PC-3 (cell line): ENCODE results near the gene TOGARAM2. TPM values are rescaled to one million over a fixed set of nuclear protein-coding genes. Genes with fewer than 3 reads are reported as not detected.

ENCODE experiments used
- ATAC-seq: fragments of 200-7000 bp; cut with Tn5 transposase; 2 replicates; pipeline ENCODE4 v1.9.1; 2020; ENCODE audit warnings: mild to moderate bottlenecking, moderate library complexity
- BruUV-seq: library from RNA; stranded (reverse); fragments of 400-500 nt; replicated peaks from 2 replicates; lab custom pipeline; 2021; lab: Mats Ljungman, UMichigan
- CTCF ChIA-PET: fragments of 300-600 bp; sonication (Branson Sonifier 250); formaldehyde crosslinking; loops from one replicate; lab custom pipeline; 2022; ENCODE audit warnings: antibody characterized with exemption; lab: Charles Lee
- POLR2A ChIA-PET: fragments of 300-600 bp; sonication (Branson Sonifier 250); formaldehyde crosslinking; loops from one replicate; lab custom pipeline; 2022; ENCODE audit warnings: antibody characterized with exemption; ENCODE audit not compliant: unreplicated experiment; lab: Charles Lee
- DNase-seq: peaks from one replicate; pipeline ENCODE4 v3.0.0-alpha.2; 2015
- H2AFZ ChIP-seq: fragments of 300-600 bp; sonication (generic); 2 replicates; pipeline ENCODE4 v1.6.0; 2016; ENCODE audit warnings: antibody characterized with exemption, low read length
- H3F3A ChIP-seq: fragments of 300-600 bp; sonication (generic); one replicate; pipeline ENCODE4 v1.6.0; 2017; ENCODE audit warnings: antibody characterized with exemption, low read length, control low read depth, mild to moderate bottlenecking; ENCODE audit not compliant: unreplicated experiment
- H3K27ac ChIP-seq: fragments of 300-600 bp; sonication (generic); 2 replicates; pipeline ENCODE4 v1.5.1; 2016; ENCODE audit warnings: mild to moderate bottlenecking, low read length
- H3K27me3 ChIP-seq: fragments of 300-600 bp; sonication (generic); 2 replicates; pipeline ENCODE4 v1.6.1; 2016; ENCODE audit warnings: low read length, mixed read lengths
- H3K36me3 ChIP-seq: fragments of 300-600 bp; sonication (generic); 2 replicates; pipeline ENCODE4 v1.6.1; 2016; ENCODE audit warnings: low read depth, mixed run types, low read length, mixed read lengths
- H3K4me1 ChIP-seq: fragments of 300-600 bp; sonication (generic); 2 replicates; pipeline ENCODE4 v1.5.1; 2016; ENCODE audit warnings: low read length; ENCODE audit not compliant: insufficient read depth
- H3K4me2 ChIP-seq: fragments of 300-600 bp; sonication (generic); 2 replicates; pipeline ENCODE4 v1.6.0; 2016; ENCODE audit warnings: low read length
- H3K4me3 ChIP-seq: fragments of 300-600 bp; sonication (generic); 2 replicates; pipeline ENCODE4 v1.5.1; 2016; ENCODE audit warnings: mild to moderate bottlenecking, low read length, mixed read lengths
- H3K79me2 ChIP-seq: fragments of 300-600 bp; sonication (generic); 2 replicates; pipeline ENCODE4 v1.6.1; 2017; ENCODE audit warnings: low read length, mixed read lengths
- H3K9ac ChIP-seq: fragments of 300-600 bp; sonication (generic); 2 replicates; pipeline ENCODE4 v1.6.0; 2016; ENCODE audit warnings: mild to moderate bottlenecking, low read length
- H3K9me2 ChIP-seq: fragments of 300-600 bp; sonication (generic); replicated peaks from 2 replicates; pipeline ENCODE4 v1.6.1; 2016; ENCODE audit warnings: mixed run types, low read length, mixed read lengths
- H3K9me3 ChIP-seq: fragments of 300-600 bp; sonication (generic); 2 replicates; pipeline ENCODE4 v1.6.1; 2016; ENCODE audit warnings: low read length, mixed read lengths
- H4K20me1 ChIP-seq: fragments of 300-600 bp; sonication (generic); 2 replicates; pipeline ENCODE4 v1.6.1; 2016; ENCODE audit warnings: low read length, mixed read lengths
- CTCF ChIP-seq: fragments of 300-600 bp; sonication (generic); conservative IDR thresholded peaks from 2 replicates; pipeline ENCODE4 v1.5.1; 2017; ENCODE audit warnings: antibody characterized with exemption, low read depth, mild to moderate bottlenecking, low read length
- EZH2 ChIP-seq: fragments of 300-600 bp; sonication (generic); IDR thresholded peaks from one replicate; pipeline ENCODE4 v1.6.1; 2017; ENCODE audit warnings: antibody characterized with exemption, mild to moderate bottlenecking, low read length; ENCODE audit not compliant: unreplicated experiment
- EZH2phosphoT487 ChIP-seq: fragments of 300-600 bp; sonication (generic); IDR thresholded peaks from 2 replicates; pipeline ENCODE4 v1.6.1; 2018; ENCODE audit warnings: mild to moderate bottlenecking, antibody characterized with exemption, low read length, borderline replicate concordance
- intact Hi-C: fragments of 100-400 bp; cut with micrococcal nuclease; formaldehyde crosslinking; loops from 2 replicates; pipeline ENCODE4 v1.9.0; 2023
- total RNA-seq: library from RNA; depleted of rRNA; stranded (reverse); fragments of >200 nt; gene quantifications from 2 replicates; pipeline ENCODE4 v1.2.3, GENCODE V29; 2014

TOGARAM2 gene
- total RNA-seq, 1 experiment from 2014 or later: not detected

DNA sequence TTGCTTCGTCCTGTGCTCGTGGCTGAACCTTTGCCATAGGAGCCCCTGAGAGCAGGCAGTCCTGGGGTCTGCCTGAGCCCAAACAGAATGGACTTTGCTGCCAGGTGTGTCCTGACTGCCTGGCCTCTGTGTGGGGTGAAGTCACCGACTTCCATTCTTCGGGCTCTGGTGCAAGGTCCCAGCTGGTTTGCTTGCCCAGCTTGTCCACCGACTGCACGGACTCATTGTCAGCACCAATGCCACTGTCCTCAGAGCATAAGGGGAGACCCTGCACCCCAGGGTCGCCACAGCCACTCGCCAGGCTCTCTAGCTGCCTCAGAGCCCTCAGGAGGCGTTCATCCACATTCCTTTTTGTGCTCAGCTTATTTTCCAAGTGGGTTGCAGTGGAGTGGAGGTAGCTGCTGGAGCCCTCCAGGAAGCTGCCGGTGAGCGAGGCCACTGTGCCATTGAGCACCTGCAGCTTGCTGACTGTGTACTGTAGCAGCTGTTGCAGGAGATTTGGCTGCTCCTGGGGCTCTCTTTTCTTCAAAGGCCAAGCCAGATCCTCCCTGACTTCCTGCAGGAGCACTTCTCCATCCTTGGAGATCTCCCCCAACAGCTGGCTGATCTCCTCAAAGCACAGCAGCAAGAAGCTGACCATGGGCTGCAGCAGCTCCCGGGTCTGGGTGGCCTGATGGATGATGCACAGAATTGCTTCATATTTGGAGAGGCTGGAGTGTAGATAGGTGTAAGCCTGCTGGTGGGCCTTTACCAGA is 92.0 kb downstream of the TOGARAM2 start:
- ATAC-seq (no peak), DNase-seq (no peak)
- Histone ChIP-seq H4K20me1 (no peaks in the 10 kb centered on the region), H3K4me2 (no peak overlapping the region), H3K4me3 (no peak overlapping the region), H3K27me3 (no peaks in the 10 kb centered on the region), H3K9me2 (no peaks in the 10 kb centered on the region), H3K4me1 (no peaks in the 10 kb centered on the region), H3K79me2 (no peaks in the 10 kb centered on the region), H3F3A (no peaks in the 10 kb centered on the region), H3K9me3 (no peaks in the 10 kb centered on the region), H2AFZ (no peak overlapping the region), H3K27ac (no peak overlapping the region), H3K36me3 (no peaks in the 10 kb centered on the region), H3K9ac (no peak overlapping the region)
- BruUV-seq: no TSS peak
- CTCF ChIA-PET: no interaction called here
- POLR2A ChIA-PET: no interaction called here
- intact Hi-C loops: no loop called here
- TF ChIP-seq EZH2phosphoT487: no peak

DNA sequence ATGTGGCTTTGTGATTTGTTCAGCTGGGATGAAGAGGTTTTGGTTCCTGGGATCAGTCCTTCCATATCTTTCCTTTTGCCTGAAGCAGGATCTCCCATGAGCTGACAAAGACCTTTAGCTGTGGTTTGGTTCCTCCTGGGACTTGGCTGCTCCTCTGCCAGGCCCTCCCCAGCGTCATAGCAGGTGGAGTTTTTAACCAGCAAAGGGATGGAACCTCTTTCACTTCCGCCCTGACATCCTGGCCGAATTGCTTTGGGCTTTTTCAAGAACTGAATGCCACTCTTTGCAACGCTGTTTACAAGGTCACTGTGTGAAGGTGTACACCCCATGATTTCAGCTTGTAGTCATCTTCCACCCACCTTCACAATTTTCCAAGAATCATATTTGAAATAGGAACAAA is 92.8 kb downstream of the TOGARAM2 start:
- no peaks in the 10 kb centered on the region for H3K4me1 ChIP-seq
- no peak overlapping the region for H3K4me2 ChIP-seq
- H3K4me3 ChIP-seq: no peak overlapping the region
- intact Hi-C loops: no loop called here
- DNase-seq (no peak), ATAC-seq (no peak)
- H3K79me2 ChIP-seq: no peaks in the 10 kb centered on the region
- H3F3A ChIP-seq: no peaks in the 10 kb centered on the region
- ChIA-PET CTCF (no interaction called here), POLR2A (no interaction called here)
- H3K9me2 ChIP-seq: no peaks in the 10 kb centered on the region
- no peak overlapping the region for H2AFZ ChIP-seq
- BruUV-seq: no TSS peak
- no peak overlapping the region for H3K27ac ChIP-seq
- H3K9ac ChIP-seq: no peak overlapping the region
- H3K27me3 ChIP-seq: no peaks in the 10 kb centered on the region
- no peak for TF ChIP-seq CTCF
- TF ChIP-seq EZH2: no peak
- H3K9me3 ChIP-seq: no peaks in the 10 kb centered on the region
- no peaks in the 10 kb centered on the region for H4K20me1 ChIP-seq
- no peaks in the 10 kb centered on the region for H3K36me3 ChIP-seq

- no TSS peak for BruUV-seq
- H2AFZ ChIP-seq: no peak within 1 kb of the TSS
- ChIA-PET CTCF (no interaction called here), POLR2A (no interaction called here)
- H3K36me3 ChIP-seq: no peaks in the 10 kb centered on the region
- TF ChIP-seq EZH2phosphoT487 (no peak), CTCF (no peak), EZH2 (no peak)
- intact Hi-C loops: no loop called here
- no peaks in the 10 kb centered on the region for H3K9me2 ChIP-seq
- H3K27me3 ChIP-seq: no peaks in the 10 kb centered on the region
- no peak for ATAC-seq
- no peaks in the 10 kb centered on the region for H4K20me1 ChIP-seq
- H3K4me2 ChIP-seq: no peak within 1 kb of the TSS
- H3K9me3 ChIP-seq: no peaks in the 10 kb centered on the region; the same call in 1 of the 2 replicates
- no peaks in the 10 kb centered on the region for H3K79me2 ChIP-seq
- H3F3A ChIP-seq: no peaks in the 10 kb centered on the region
- no peak for DNase-seq
- H3K27ac ChIP-seq: no peak within 1 kb of the TSS
- no peaks in the 10 kb centered on the region for H3K4me1 ChIP-seq
- no peak within 1 kb of the TSS for H3K9ac ChIP-seq
- H3K4me3 ChIP-seq: no peak within 1 kb of the TSS
Observed at GRCh38 chr2:29074411-29074810, 93.3 kb downstream of the TOGARAM2 start, which contains the start of gene PCARE. Gene PCARE (minus strand): TSS chr2:29074523. CDS start chr2:29074261, 262 bp downstream.
